Measurements from ENCODE around the gene MATK. TPM values are rescaled to one million over a fixed set of nuclear protein-coding genes. Genes with fewer than 3 reads are reported as not detected.

Gene MATK, protein sequence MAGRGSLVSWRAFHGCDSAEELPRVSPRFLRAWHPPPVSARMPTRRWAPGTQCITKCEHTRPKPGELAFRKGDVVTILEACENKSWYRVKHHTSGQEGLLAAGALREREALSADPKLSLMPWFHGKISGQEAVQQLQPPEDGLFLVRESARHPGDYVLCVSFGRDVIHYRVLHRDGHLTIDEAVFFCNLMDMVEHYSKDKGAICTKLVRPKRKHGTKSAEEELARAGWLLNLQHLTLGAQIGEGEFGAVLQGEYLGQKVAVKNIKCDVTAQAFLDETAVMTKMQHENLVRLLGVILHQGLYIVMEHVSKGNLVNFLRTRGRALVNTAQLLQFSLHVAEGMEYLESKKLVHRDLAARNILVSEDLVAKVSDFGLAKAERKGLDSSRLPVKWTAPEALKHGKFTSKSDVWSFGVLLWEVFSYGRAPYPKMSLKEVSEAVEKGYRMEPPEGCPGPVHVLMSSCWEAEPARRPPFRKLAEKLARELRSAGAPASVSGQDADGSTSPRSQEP
- polyA plus RNA-seq = 10 to 100 TPM in 1 of 4 donors, 1 to 10 TPM in 3; 3.6 to 29.5 (median 6.5) TPM
- long read RNA-seq, donor 1 = 0 reads
- long read RNA-seq, donor 2, partial matches to known transcripts = 0 of 1 reads
- long read RNA-seq, donor 2, other reads (novel, unspliced or antisense) = 0 of 1 reads
- long read RNA-seq, donor 3, partial matches to known transcripts = 0 of 2 reads
- long read RNA-seq, donor 3, other reads (novel, unspliced or antisense) = 0 of 2 reads
- long read RNA-seq, donor 4 = 0 reads
- long read RNA-seq, donor 5 = 0 reads
- long read RNA-seq, donor 6, partial matches to known transcripts = 0 of 1 reads
- long read RNA-seq, donor 6, other reads (novel, unspliced or antisense) = 0 of 1 reads
- long read RNA-seq, donor 7 = 0 reads
- long read RNA-seq, donor 8 = 0 reads
- long read RNA-seq, donor 9 = 0 reads
- long read RNA-seq, donor 10 = 0 reads

- Histone ChIP-seq H3K4me3 (ENCODE audit: low read depth in 1 of 3, low read length in 3 of 3) (peak within 1 kb of the TSS; percentile 7 to 62 (median 43)), H3K27me3 (ENCODE audit: control insufficient read depth in 3 of 3, insufficient read depth in 3 of 3, low read length in 3 of 3) (peaks cover 10 to 27% (median 11%) of the 10 kb centered on the region in 3 donors), H3K27ac (ENCODE audit: low read depth in 1 of 3, low read length in 2 of 3) (no peak within 1 kb of the TSS), H3K4me1 (ENCODE audit: control insufficient read depth in 3 of 3, insufficient read depth in 2 of 3, low read depth in 1 of 3, low read length in 2 of 3) (no peaks in the 10 kb centered on the region), H3K36me3 (ENCODE audit: control insufficient read depth in 3 of 3, insufficient read depth in 2 of 3, low read depth in 1 of 3, low read length in 3 of 3) (no peaks in the 10 kb centered on the region), H3K9me3 (ENCODE audit: control insufficient read depth in 2 of 2, insufficient read depth in 1 of 2, low read depth in 1 of 2, low read length in 1 of 2) (peaks cover 0 to 15% of the 10 kb centered on the region in 2 donors)
- whole genome bisulfite sequencing, 3 donors = 4 to 5% (median 5%) methylated on average over 53 to 101 of the region's 101 CpGs
- FAIRE-seq (no peak), DNase-seq (peak in 1 of 2 donors; percentile 13)
Measured at GRCh38 chr19:3785938-3786824, at the start of gene MATK. Gene MATK, minus strand, starts transcription at chr19:3786381. Its CDS starts 1,246 bp downstream, at chr19:3785135.

DNA sequence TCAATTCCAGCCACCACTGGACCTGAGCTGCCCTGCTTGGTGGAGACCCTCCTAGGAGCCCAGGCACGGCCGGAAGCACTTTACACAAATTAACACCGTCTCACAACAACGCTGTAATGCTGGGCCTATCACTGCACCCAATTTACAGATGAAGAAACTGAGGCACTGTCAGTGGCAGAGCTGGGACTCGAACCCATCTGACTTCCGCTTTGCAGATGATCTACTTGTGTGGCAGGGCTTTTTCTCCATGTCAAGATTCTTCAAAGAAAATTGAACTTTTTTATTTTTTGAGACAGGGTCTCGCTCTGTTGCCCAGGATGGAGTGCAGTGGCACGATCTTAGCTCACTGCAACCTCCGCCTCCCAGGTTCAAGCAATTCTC is 48.9 kb upstream of the MATK start:
- 87 to 93% (median 92%) methylated on average over 9 of the region's 9 CpGs for WGBS, 3 donors
- no peak for DNase-seq
- Histone ChIP-seq H3K27ac (ENCODE audit: low read depth in 1 of 3, low read length in 2 of 3) (no peak overlapping the region), H3K4me1 (ENCODE audit: control insufficient read depth in 3 of 3, insufficient read depth in 2 of 3, low read depth in 1 of 3, low read length in 2 of 3) (no peaks in the 10 kb centered on the region), H3K27me3 (ENCODE audit: control insufficient read depth in 3 of 3, insufficient read depth in 3 of 3, low read length in 3 of 3) (peaks cover 0 to 2% (median 0%) of the 10 kb centered on the region in 3 donors), H3K36me3 (ENCODE audit: control insufficient read depth in 3 of 3, insufficient read depth in 2 of 3, low read depth in 1 of 3, low read length in 3 of 3) (no peaks in the 10 kb centered on the region), H3K4me3 (ENCODE audit: low read depth in 1 of 3, low read length in 3 of 3) (no peak overlapping the region), H3K9me3 (ENCODE audit: control insufficient read depth in 2 of 2, insufficient read depth in 1 of 2, low read depth in 1 of 2, low read length in 1 of 2) (peaks cover 0 to 7% of the 10 kb centered on the region in 2 donors)
- no peak for FAIRE-seq

DNA sequence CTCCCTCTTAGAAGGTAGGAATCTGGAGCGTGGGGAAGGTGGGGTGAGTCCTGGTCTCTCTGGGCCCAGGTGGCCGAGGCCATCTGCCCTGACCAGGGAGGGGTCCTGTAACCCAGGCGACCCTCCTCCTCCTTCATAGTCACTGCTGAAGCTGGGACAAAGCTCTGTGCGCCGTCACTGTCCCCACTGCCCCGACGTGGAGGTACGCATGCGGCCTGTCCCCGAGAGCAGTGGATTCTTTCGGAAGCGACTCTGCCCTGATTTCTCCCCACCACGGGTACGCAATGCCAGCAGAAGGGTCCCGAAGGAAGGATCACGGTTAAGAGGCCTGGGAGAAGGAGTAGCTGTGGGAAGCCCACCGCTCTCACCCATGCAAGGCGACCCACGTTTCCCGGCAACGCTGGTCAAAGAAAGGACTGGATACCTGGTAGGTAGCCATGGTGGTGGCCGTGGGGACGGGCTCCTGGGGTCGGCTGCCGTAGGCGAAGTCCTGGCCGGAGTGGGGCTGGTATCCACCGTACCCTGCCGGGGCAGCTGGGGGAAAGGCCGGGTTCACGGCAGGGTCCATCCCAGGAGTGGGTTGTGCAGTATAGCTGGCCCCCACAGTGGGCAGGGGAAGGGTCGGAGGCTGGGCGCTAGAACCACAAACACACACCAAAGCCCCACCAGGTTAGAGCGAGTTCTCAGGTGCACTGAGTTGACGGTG is 48.3 kb upstream of the MATK start:
- Histone ChIP-seq H3K27ac (ENCODE audit: low read depth in 1 of 3, low read length in 2 of 3) (no peak overlapping the region), H3K36me3 (ENCODE audit: control insufficient read depth in 3 of 3, insufficient read depth in 2 of 3, low read depth in 1 of 3, low read length in 3 of 3) (no peaks in the 10 kb centered on the region), H3K27me3 (ENCODE audit: control insufficient read depth in 3 of 3, insufficient read depth in 3 of 3, low read length in 3 of 3) (peaks cover 0 to 2% (median 0%) of the 10 kb centered on the region in 3 donors), H3K4me3 (ENCODE audit: low read depth in 1 of 3, low read length in 3 of 3) (no peak overlapping the region), H3K9me3 (ENCODE audit: control insufficient read depth in 2 of 2, insufficient read depth in 1 of 2, low read depth in 1 of 2, low read length in 1 of 2) (peaks cover 0 to 7% of the 10 kb centered on the region in 2 donors), H3K4me1 (ENCODE audit: control insufficient read depth in 3 of 3, insufficient read depth in 2 of 3, low read depth in 1 of 3, low read length in 2 of 3) (no peaks in the 10 kb centered on the region)
- no peak for FAIRE-seq
- DNase-seq = no peak
- 86 to 89% (median 89%) methylated on average over 35 of the region's 35 CpGs for WGBS, 3 donors

DNA sequence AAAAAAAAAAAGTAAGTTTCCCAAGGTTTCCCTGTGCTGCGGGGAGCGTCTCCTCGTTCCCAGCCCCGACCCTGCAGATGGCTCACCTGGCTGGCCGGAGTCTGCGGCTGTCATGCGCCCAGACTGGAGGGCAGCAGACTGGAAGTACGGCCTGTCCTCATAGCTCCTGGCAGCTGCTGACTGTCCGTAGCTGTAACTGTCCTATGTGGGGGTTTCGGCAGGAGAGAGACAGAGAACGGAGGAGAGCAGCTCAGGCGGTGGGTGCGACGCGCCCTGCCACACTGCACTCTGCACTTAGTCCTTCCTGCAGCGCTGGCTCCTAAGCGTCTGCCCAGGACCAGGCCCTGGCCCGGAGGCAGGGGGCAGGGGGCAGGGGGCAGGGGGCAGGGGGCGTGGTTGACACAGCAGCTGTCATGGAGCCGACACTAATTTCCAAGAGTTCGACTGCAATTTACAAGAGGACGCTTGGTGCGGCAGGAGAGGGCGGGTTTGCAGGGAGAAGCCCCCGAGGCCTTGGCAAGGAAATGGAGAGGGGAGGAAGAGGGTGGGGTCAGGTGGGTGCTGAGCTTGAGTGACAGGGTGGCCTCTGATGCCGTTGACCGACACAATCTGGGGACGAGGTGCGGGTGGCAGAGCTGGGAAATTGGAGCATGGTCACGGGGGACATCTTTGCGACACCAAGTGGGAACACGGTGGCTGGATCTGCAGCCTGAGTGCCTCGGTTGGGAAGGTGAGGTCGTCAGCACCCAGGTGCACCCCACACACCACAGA is 47.6 kb upstream of the MATK start:
- Histone ChIP-seq H3K4me3 (ENCODE audit: low read depth in 1 of 3, low read length in 3 of 3) (no peak overlapping the region), H3K27ac (ENCODE audit: low read depth in 1 of 3, low read length in 2 of 3) (no peak overlapping the region), H3K27me3 (ENCODE audit: control insufficient read depth in 3 of 3, insufficient read depth in 3 of 3, low read length in 3 of 3) (peaks cover 0 to 2% (median 0%) of the 10 kb centered on the region in 3 donors), H3K36me3 (ENCODE audit: control insufficient read depth in 3 of 3, insufficient read depth in 2 of 3, low read depth in 1 of 3, low read length in 3 of 3) (no peaks in the 10 kb centered on the region), H3K4me1 (ENCODE audit: control insufficient read depth in 3 of 3, insufficient read depth in 2 of 3, low read depth in 1 of 3, low read length in 2 of 3) (no peaks in the 10 kb centered on the region), H3K9me3 (ENCODE audit: control insufficient read depth in 2 of 2, insufficient read depth in 1 of 2, low read depth in 1 of 2, low read length in 1 of 2) (peaks cover 0 to 7% of the 10 kb centered on the region in 2 donors)
- WGBS, 3 donors = 64 to 73% (median 67%) methylated on average over 34 of the region's 34 CpGs
- no peak for FAIRE-seq
- no peak for DNase-seq

GRCh38 chr19:3832001-3832400 is 45.8 kb upstream of the MATK start:
- DNase-seq (no peak), FAIRE-seq (no peak)
- Histone ChIP-seq H3K4me3 (ENCODE audit: low read depth in 1 of 3, low read length in 3 of 3) (no peak overlapping the region), H3K27ac (ENCODE audit: low read depth in 1 of 3, low read length in 2 of 3) (no peak overlapping the region), H3K36me3 (ENCODE audit: control insufficient read depth in 3 of 3, insufficient read depth in 2 of 3, low read depth in 1 of 3, low read length in 3 of 3) (no peaks in the 10 kb centered on the region), H3K9me3 (ENCODE audit: control insufficient read depth in 2 of 2, insufficient read depth in 1 of 2, low read depth in 1 of 2, low read length in 1 of 2) (peaks cover 0 to 7% of the 10 kb centered on the region in 2 donors), H3K27me3 (ENCODE audit: control insufficient read depth in 3 of 3, insufficient read depth in 3 of 3, low read length in 3 of 3) (peaks cover 0 to 2% (median 0%) of the 10 kb centered on the region in 3 donors), H3K4me1 (ENCODE audit: control insufficient read depth in 3 of 3, insufficient read depth in 2 of 3, low read depth in 1 of 3, low read length in 2 of 3) (no peaks in the 10 kb centered on the region)
- WGBS, 3 donors = 64 to 88% (median 75%) methylated on average over 5 to 6 of the region's 6 CpGs

GRCh38 chr19:3831601-3832000 is 45.4 kb upstream of the MATK start:
- no peak for FAIRE-seq
- H3K36me3 ChIP-seq (ENCODE audit: control insufficient read depth in 3 of 3, insufficient read depth in 2 of 3, low read depth in 1 of 3, low read length in 3 of 3) = no peaks in the 10 kb centered on the region
- H3K4me1 ChIP-seq (ENCODE audit: control insufficient read depth in 3 of 3, insufficient read depth in 2 of 3, low read depth in 1 of 3, low read length in 2 of 3) = no peaks in the 10 kb centered on the region
- peaks cover 0 to 2% (median 0%) of the 10 kb centered on the region in 3 donors for H3K27me3 ChIP-seq (ENCODE audit: control insufficient read depth in 3 of 3, insufficient read depth in 3 of 3, low read length in 3 of 3)
- 62 to 77% (median 73%) methylated on average over 19 of the region's 19 CpGs for WGBS, 3 donors
- H3K27ac ChIP-seq (ENCODE audit: low read depth in 1 of 3, low read length in 2 of 3) = no peak overlapping the region
- no peak overlapping the region for H3K4me3 ChIP-seq (ENCODE audit: low read depth in 1 of 3, low read length in 3 of 3)
- no peak for DNase-seq
- peaks cover 0 to 3% of the 10 kb centered on the region in 2 donors for H3K9me3 ChIP-seq (ENCODE audit: control insufficient read depth in 2 of 2, insufficient read depth in 1 of 2, low read depth in 1 of 2, low read length in 1 of 2)
